K562 (cell line): Measurements from ENCODE around the gene ARHGEF1.

Source experiments
- CTCF ChIP-seq, 3 experiments: IDR thresholded peaks in 2 of 3; conservative IDR thresholded peaks in 1 of 3; 2 replicates each; pipeline ENCODE4 v1.5.1; 2011 to 2012; ENCODE audit warnings: low read length in 3 of 3, mild to moderate bottlenecking in 3 of 3, control low read depth in 2 of 3, improper control_type of control experiment in 1 of 3, inconsistent platforms in 1 of 3, low read depth in 1 of 3, mixed read lengths in 1 of 3, moderate library complexity in 1 of 3; ENCODE audit not compliant: insufficient read depth in 2 of 3
- NFXL1 ChIP-seq: fragments of 450-650 bp; formaldehyde crosslinking; IDR thresholded peaks from 2 replicates; pipeline ENCODE4 v1.4.0; 2021; ENCODE audit warnings: mild to moderate bottlenecking
- PATZ1 ChIP-seq: fragments of 250-450 bp; sonication (Bioruptor Pico); IDR thresholded peaks from 2 replicates; pipeline ENCODE4 v1.5.0; 2020; ENCODE audit warnings: mild to moderate bottlenecking, borderline replicate concordance
- POLR2AphosphoS5 ChIP-seq: IDR thresholded peaks from 2 replicates; pipeline ENCODE4 v1.6.1; 2011; ENCODE audit warnings: mild to moderate bottlenecking, low read depth, low read length, moderate library complexity; ENCODE audit not compliant: control insufficient read depth, insufficient read depth
- PURB ChIP-seq: sonication (generic); formaldehyde crosslinking; IDR thresholded peaks from 2 replicates; pipeline ENCODE4 v1.9.0; 2021; ENCODE audit warnings: low read depth, mild to moderate bottlenecking, missing genetic modification reagents
- SMARCB1 ChIP-seq: IDR thresholded peaks from 2 replicates; pipeline ENCODE4 v1.6.1; 2011; ENCODE audit warnings: improper control_type of control experiment, low read depth; ENCODE audit not compliant: insufficient read length
- TAF1 ChIP-seq: IDR thresholded peaks from 2 replicates; pipeline ENCODE4 v1.6.1; 2011; ENCODE audit warnings: mild to moderate bottlenecking, low read length, moderate library complexity; ENCODE audit not compliant: insufficient read depth, control insufficient read depth, severe bottlenecking; ENCODE audit errors: extremely low read depth
- TFAP4 ChIP-seq: sonication (generic); formaldehyde crosslinking; IDR thresholded peaks from 2 replicates; pipeline ENCODE4 v1.8.0; 2022; ENCODE audit warnings: missing genetic modification reagents, mild to moderate bottlenecking, moderate library complexity, borderline replicate concordance
- YY1 ChIP-seq, 3 experiments: IDR thresholded peaks; 2 replicates each; pipeline ENCODE4 v1.6.1; 2011; ENCODE audit warnings: low read length in 2 of 3, mild to moderate bottlenecking in 2 of 3, moderate library complexity in 2 of 3, borderline replicate concordance in 1 of 3, control low read depth in 1 of 3, low read depth in 1 of 3; ENCODE audit not compliant: insufficient read depth in 3 of 3, insufficient replicate concordance in 2 of 3, control insufficient read depth in 1 of 3, insufficient read length in 1 of 3; ENCODE audit errors: extremely low read depth in 1 of 3
- ZNF449 ChIP-seq: fragments of 250-450 bp; sonication (Bioruptor Pico); IDR thresholded peaks from 2 replicates; pipeline ENCODE4 v1.8.0; 2022; ENCODE audit warnings: moderate library complexity, mild to moderate bottlenecking, inconsistent platforms
- ZNF77 ChIP-seq: fragments of 250-450 bp; sonication (Bioruptor Pico); IDR thresholded peaks from 2 replicates; pipeline ENCODE4 v1.5.0; 2020
- TF ChIP-seq, protein P1 (sequence below), 2 experiments: IDR thresholded peaks in 1 of 2; conservative IDR thresholded peaks in 1 of 2; 2 replicates each; pipeline ENCODE4 v1.6.1; 2016; ENCODE audit warnings: low read depth in 2 of 2, mild to moderate bottlenecking in 1 of 2, missing compliant biosample characterization in 1 of 2, missing genetic modification characterization in 1 of 2, moderate library complexity in 1 of 2

GRCh38 chr19:41872384-41872774 lies 10.6 kb upstream of the ARHGEF1 start:
- TF ChIP-seq ZNF77 (no peak), SMARCB1 (no peak), NFXL1 (CRISPR knock-in tag) (no peak), PATZ1 (CRISPR knock-in tag) (no peak), TFAP4 (CRISPR knock-in tag) (no peak), POLR2AphosphoS5 (no peak), YY1 (IDR thresholded peaks at IDR 0.05; ENCODE audit: borderline replicate concordance in 1 of 3, control insufficient read depth in 1 of 3, extremely low read depth in 1 of 3, insufficient read depth in 3 of 3, insufficient read length in 1 of 3, insufficient replicate concordance in 2 of 3, low read depth in 1 of 3, low read length in 2 of 3) (no peak), PURB (no peak), TAF1 (no peak), CTCF (IDR thresholded peaks at IDR 0.05 in 2 of 3, conservative IDR thresholded peaks at IDR 0.05 in 1 of 3; ENCODE audit: insufficient read depth in 2 of 3, low read depth in 1 of 3, low read length in 3 of 3) (no peak), ZNF449 (CRISPR knock-in tag) (no peak)
- TF ChIP-seq, protein P1, sequence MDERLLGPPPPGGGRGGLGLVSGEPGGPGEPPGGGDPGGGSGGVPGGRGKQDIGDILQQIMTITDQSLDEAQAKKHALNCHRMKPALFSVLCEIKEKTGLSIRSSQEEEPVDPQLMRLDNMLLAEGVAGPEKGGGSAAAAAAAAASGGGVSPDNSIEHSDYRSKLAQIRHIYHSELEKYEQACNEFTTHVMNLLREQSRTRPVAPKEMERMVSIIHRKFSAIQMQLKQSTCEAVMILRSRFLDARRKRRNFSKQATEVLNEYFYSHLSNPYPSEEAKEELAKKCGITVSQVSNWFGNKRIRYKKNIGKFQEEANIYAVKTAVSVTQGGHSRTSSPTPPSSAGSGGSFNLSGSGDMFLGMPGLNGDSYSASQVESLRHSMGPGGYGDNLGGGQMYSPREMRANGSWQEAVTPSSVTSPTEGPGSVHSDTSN (CRISPR knock-in tag; IDR thresholded peaks at IDR 0.05; ENCODE audit: low read depth), result no peak
- TF ChIP-seq, protein P1 (tag; conservative IDR thresholded peaks at IDR 0.05; ENCODE audit: low read depth), result no peak
